Prostate gland (tissue), 2 donors: Measurements from ENCODE around the gene PCDHA3. TPM values are rescaled to one million over a fixed set of nuclear protein-coding genes. Genes with fewer than 3 reads are reported as not detected.
"Not testable (repeated sequence)": the region's sequence is repeated elsewhere in the genome, so short reads cannot be mapped to it uniquely, and the experiment has no call there.

Source experiments
- DNase-seq: peaks from one replicate; pipeline ENCODE4 v3.0.0-alpha.2; 2019; ENCODE audit warnings: low spot score
- H3K27ac ChIP-seq, 2 donors: fragments of 200-600 bp; sonication (generic); 2 replicates each; pipeline ENCODE4 v1.5.1; 2017 to 2019
- H3K27me3 ChIP-seq: fragments of 200-600 bp; sonication (generic); replicated peaks from 2 replicates; pipeline ENCODE4 v1.5.1; 2019; ENCODE audit not compliant: insufficient read depth
- H3K36me3 ChIP-seq, 2 donors: fragments of 200-600 bp; sonication (generic); 1 replicate in 1 of 2; 2 replicates in 1 of 2; pipeline versions ENCODE4 v1.5.1 to v1.8.1; 2017 to 2019
- H3K4me1 ChIP-seq: fragments of 200-600 bp; sonication (generic); replicated peaks from 2 replicates; pipeline ENCODE4 v1.5.1; 2019
- H3K4me3 ChIP-seq, 2 donors: fragments of 200-600 bp; sonication (generic); 2 replicates each; pipeline ENCODE4 v1.5.1; 2017 to 2019
- H3K9me3 ChIP-seq: fragments of 200-600 bp; sonication (generic); 2 replicates; pipeline ENCODE4 v1.5.1; 2017
- CTCF ChIP-seq, 4 experiments: fragments of 200-600 bp in 2 of 4; fragments of 450-650 bp in 2 of 4; sonication (generic) in 2 of 4; IDR thresholded peaks; 1 replicate in 3 of 4; 2 replicates in 1 of 4; pipeline ENCODE4 v1.5.1; 2016 to 2019; ENCODE audit warnings: antibody characterized with exemption in 4 of 4, mild to moderate bottlenecking in 2 of 4, moderate library complexity in 2 of 4
- POLR2A ChIP-seq: fragments of 450-650 bp; IDR thresholded peaks from one replicate; pipeline ENCODE4 v1.6.1; 2016; ENCODE audit warnings: antibody characterized with exemption, mild to moderate bottlenecking
- POLR2AphosphoS5 ChIP-seq: sonication (generic); formaldehyde crosslinking; IDR thresholded peaks from one replicate; pipeline ENCODE4 v1.6.1; 2017; ENCODE audit warnings: antibody characterized with exemption
- WGBS: methylation state at CpG from one replicate; pipeline ENCODE4 v1.1.5; 2018; 5-methylcytosine and 5-hydroxymethylcytosine counted together
- intact Hi-C: fragments of 100-400 bp; cut with DNase I; formaldehyde crosslinking; loops from one replicate; pipeline ENCODE4 v1.14.2; 2022
- total RNA-seq, 2 donors: library from RNA; depleted of rRNA; stranded (reverse); fragments of >200 nt; gene quantifications; one replicate each; pipeline ENCODE4 v1.1.0, GENCODE V29; 2016

Gene PCDHA3
- total RNA-seq, 2 donors from 2014 or later: 0.09 to 1.0 TPM

GRCh38 chr5:140780512-140780911 is 20.3 kb upstream of the PCDHA3 start:
- Histone ChIP-seq H3K9me3 (no peaks in the 10 kb centered on the region), H3K4me3 (no peak overlapping the region), H3K4me1 (no peaks in the 10 kb centered on the region), H3K27me3 (no peaks in the 10 kb centered on the region), H3K27ac (no peak overlapping the region), H3K36me3 (no peaks in the 10 kb centered on the region)
- no peak for DNase-seq
- TF ChIP-seq POLR2A (no peak), CTCF (IDR thresholded peaks at IDR 0.05) (no peak), POLR2AphosphoS5 (no peak)
- WGBS: 96% methylated on average over 1 of the region's 1 CpG
- intact Hi-C loops: no loop called here

- no peaks in the 10 kb centered on the region for H3K36me3 ChIP-seq
Measured at GRCh38 chr5:140785905-140786686, 14.8 kb upstream of the PCDHA3 start, which contains the start of gene PCDHA1. Gene PCDHA1, plus strand, starts transcription at chr5:140786140.

GRCh38 chr5:140787422-140787821 is 13.4 kb upstream of the PCDHA3 start:
- H3K27me3 ChIP-seq, H3K4me1 ChIP-seq, intact Hi-C loops, H3K36me3 ChIP-seq, H3K27ac ChIP-seq, H3K9me3 ChIP-seq, DNase-seq, H3K4me3 ChIP-seq: not testable (repeated sequence)
- 32% methylated on average over 44 of the region's 44 CpGs for WGBS

More at GRCh38 chr5:140785905-140786686, 14.8 kb upstream of the PCDHA3 start, which contains the start of gene PCDHA1:
- Histone ChIP-seq H3K4me3 (no peak within 1 kb of the TSS), H3K4me1 (no peaks in the 10 kb centered on the region), H3K27me3 (peaks cover 3% of the 10 kb centered on the region), H3K27ac (no peak within 1 kb of the TSS), H3K9me3 (no peaks in the 10 kb centered on the region)
- WGBS: 24% methylated on average over 29 of the region's 29 CpGs
- no peak for DNase-seq
- intact Hi-C loops: no loop called here
- TF ChIP-seq POLR2A: no peak
- TF ChIP-seq POLR2AphosphoS5: no peak
- TF ChIP-seq CTCF (IDR thresholded peaks at IDR 0.05): no peak

GRCh38 chr5:140787849-140788504 is 12.9 kb upstream of the PCDHA3 start:
- intact Hi-C loops, H3K27ac ChIP-seq, H3K4me1 ChIP-seq, H3K36me3 ChIP-seq, H3K9me3 ChIP-seq, H3K4me3 ChIP-seq, H3K27me3 ChIP-seq, DNase-seq: not testable (repeated sequence)
- WGBS: 44% methylated on average over 50 of the region's 70 CpGs

GRCh38 chr5:140791089-140791488 is 9.8 kb upstream of the PCDHA3 start:
- 28% methylated on average over 2 of the region's 2 CpGs for WGBS
- intact Hi-C loops: no loop called here
- no peak overlapping the region for H3K4me3 ChIP-seq
- peaks cover 3% of the 10 kb centered on the region for H3K27me3 ChIP-seq
- no peaks in the 10 kb centered on the region for H3K4me1 ChIP-seq
- no peaks in the 10 kb centered on the region for H3K36me3 ChIP-seq
- DNase-seq: no peak
- no peak overlapping the region for H3K27ac ChIP-seq
- H3K9me3 ChIP-seq: no peaks in the 10 kb centered on the region
- TF ChIP-seq POLR2AphosphoS5 (no peak), CTCF (IDR thresholded peaks at IDR 0.05) (no peak), POLR2A (no peak)
